Endothelial cell (in vitro differentiated cells): ENCODE data around the gene RUSF1. TPM values are rescaled to one million over a fixed set of nuclear protein-coding genes. Genes with fewer than 3 reads are reported as not detected.
A peak's percentile ranks its signal among the peaks of the same experiment; 100 is the strongest.

Experiments used
- DNase-seq: peaks from one replicate; pipeline ENCODE4 v3.0.0; 2021; ENCODE audit warnings: low spot score
- H3K27ac Mint-ChIP-seq: one replicate; pipeline ENCODE4 v1.8.0; 2021; ENCODE audit warnings: mixed read lengths, inconsistent platforms; ENCODE audit not compliant: unreplicated experiment
- H3K27me3 Mint-ChIP-seq: one replicate; pipeline ENCODE4 v1.8.0; 2021; ENCODE audit warnings: mild to moderate bottlenecking, moderate library complexity, mixed read lengths, inconsistent platforms; ENCODE audit not compliant: unreplicated experiment
- H3K36me3 Mint-ChIP-seq: one replicate; pipeline ENCODE4 v1.8.0; 2021; ENCODE audit warnings: mild to moderate bottlenecking, low read depth, mixed read lengths, inconsistent platforms; ENCODE audit not compliant: unreplicated experiment
- H3K4me1 Mint-ChIP-seq: one replicate; pipeline ENCODE4 v1.8.0; 2021; ENCODE audit warnings: mild to moderate bottlenecking, mixed read lengths, inconsistent platforms; ENCODE audit not compliant: unreplicated experiment
- H3K4me3 Mint-ChIP-seq: one replicate; pipeline ENCODE4 v1.8.0; 2021; ENCODE audit warnings: mild to moderate bottlenecking, mixed read lengths, inconsistent platforms; ENCODE audit not compliant: unreplicated experiment
- H3K9me3 Mint-ChIP-seq: one replicate; pipeline ENCODE4 v1.8.0; 2021; ENCODE audit warnings: mixed read lengths, inconsistent platforms; ENCODE audit not compliant: unreplicated experiment
- CTCF ChIP-seq: fragments of 200-600 bp; sonication (generic); IDR thresholded peaks from one replicate; pipeline ENCODE4 v1.5.0; 2021; ENCODE audit warnings: antibody characterized with exemption; ENCODE audit not compliant: unreplicated experiment
- total RNA-seq: library from RNA; stranded (reverse); fragmentation: NEBNext Ultra II Directional; extraction: Animal tissue kit (Norgen Biotek cat#: 25700); gene quantifications from one replicate; pipeline ENCODE4 v1.2.1, GENCODE V29; 2021; ENCODE audit not compliant: unreplicated experiment

The RUSF1 gene
- total RNA-seq, 1 donor from 2014 or later = 54.2 TPM

GRCh38 chr16:31458844-31459686 lies 49.1 kb downstream of the RUSF1 start, which contains the start of gene ARMC5:
ARMC5 (plus strand) TSS chr16:31459501; CDS start chr16:31459525, 24 bp downstream.
- TF ChIP-seq CTCF = no peak
- peaks cover 21% of the 10 kb centered on the region for H3K4me1 Mint-ChIP-seq
- peaks cover 4% of the 10 kb centered on the region for H3K36me3 Mint-ChIP-seq

GRCh38 chr16:31458073-31458843 lies 49.9 kb downstream of the RUSF1 start:
- Mint-ChIP-seq H3K27ac (peak overlapping the region; percentile 80), H3K9me3 (no peaks in the 10 kb centered on the region), H3K4me3 (peak overlapping the region; percentile 94), H3K27me3 (peaks cover 20% of the 10 kb centered on the region), H3K36me3 (peaks cover 4% of the 10 kb centered on the region), H3K4me1 (peaks cover 25% of the 10 kb centered on the region)
- no peak for TF ChIP-seq CTCF
- peak; percentile 35 for DNase-seq

More at GRCh38 chr16:31458844-31459686, 49.1 kb downstream of the RUSF1 start, which contains the start of gene ARMC5:
- H3K27ac Mint-ChIP-seq = peak within 1 kb of the TSS; percentile 93
- H3K4me3 Mint-ChIP-seq = peak within 1 kb of the TSS; percentile 94
- peak; percentile 90 for DNase-seq
- H3K9me3 Mint-ChIP-seq = no peaks in the 10 kb centered on the region
- H3K27me3 Mint-ChIP-seq = peaks cover 26% of the 10 kb centered on the region

- H3K27me3 Mint-ChIP-seq = peaks cover 16% of the 10 kb centered on the region
- H3K36me3 Mint-ChIP-seq = no peaks in the 10 kb centered on the region
- DNase-seq = no peak
- H3K9me3 Mint-ChIP-seq = no peaks in the 10 kb centered on the region
- no peak for TF ChIP-seq CTCF
- H3K4me3 Mint-ChIP-seq = no peak overlapping the region
- peaks cover 30% of the 10 kb centered on the region for H3K4me1 Mint-ChIP-seq
- H3K27ac Mint-ChIP-seq = no peak overlapping the region
Measured at GRCh38 chr16:31456988-31457360, 51.2 kb downstream of the RUSF1 start.

- no peak for TF ChIP-seq CTCF
- H3K27ac Mint-ChIP-seq = peak overlapping the region; percentile 18
- peak; percentile 52 for DNase-seq
- H3K27me3 Mint-ChIP-seq = peaks cover 19% of the 10 kb centered on the region
- peak overlapping the region; percentile 48 for H3K4me3 Mint-ChIP-seq
- H3K4me1 Mint-ChIP-seq = peaks cover 35% of the 10 kb centered on the region
- H3K9me3 Mint-ChIP-seq = no peaks in the 10 kb centered on the region
- H3K36me3 Mint-ChIP-seq = no peaks in the 10 kb centered on the region
Measured at GRCh38 chr16:31455601-31456314, 52.4 kb downstream of the RUSF1 start.
